H1 (cell line): Measurements from ENCODE around the gene DENND4C.

Experiments
- CBX5 ChIP-seq: fragments of 300-800, 300-1000 bp; sonication (generic); IDR thresholded peaks from 2 replicates; pipeline ENCODE4 v1.7.1; 2016; ENCODE audit warnings: antibody characterized with exemption, low read length, low read depth
- EP300 ChIP-seq, 2 experiments: IDR thresholded peaks; 1 replicate in 1 of 2; 2 replicates in 1 of 2; pipeline ENCODE4 v1.6.1; 2011 to 2012; ENCODE audit warnings: low read depth in 2 of 2, low read length in 2 of 2, mild to moderate bottlenecking in 2 of 2, borderline replicate concordance in 1 of 2, inconsistent platforms in 1 of 2, moderate library complexity in 1 of 2
- EZH2 ChIP-seq: fragments of 200-600 bp; sonication (generic); IDR thresholded peaks from 2 replicates; pipeline ENCODE4 v1.7.1; 2012; ENCODE audit warnings: low read depth, mild to moderate bottlenecking, moderate library complexity, low read length, inconsistent platforms; ENCODE audit not compliant: severe bottlenecking
- JUND ChIP-seq: IDR thresholded peaks from 2 replicates; pipeline ENCODE4 v1.6.1; 2011; ENCODE audit warnings: mild to moderate bottlenecking, improper control_type of control experiment, low read length
- NANOG ChIP-seq: IDR thresholded peaks from 2 replicates; pipeline ENCODE4 v1.6.1; 2011; ENCODE audit warnings: low read length, low read depth, mild to moderate bottlenecking, inconsistent platforms; ENCODE audit not compliant: insufficient read depth, poor library complexity, severe bottlenecking
- POLR2A ChIP-seq, 2 experiments: IDR thresholded peaks; 1 replicate in 1 of 2; 2 replicates in 1 of 2; pipeline ENCODE4 v1.6.1; 2011; ENCODE audit warnings: low read depth in 2 of 2, low read length in 2 of 2, mild to moderate bottlenecking in 2 of 2; ENCODE audit errors: control extremely low read depth in 1 of 2
- POLR2AphosphoS5 ChIP-seq: IDR thresholded peaks from 2 replicates; pipeline ENCODE4 v1.6.1; 2011; ENCODE audit warnings: low read depth, low read length
- POU5F1 ChIP-seq: IDR thresholded peaks from 2 replicates; pipeline ENCODE4 v1.6.1; 2011; ENCODE audit warnings: low read depth, mild to moderate bottlenecking, low read length, moderate library complexity
- RNF2 ChIP-seq: fragments of 200-900, 300-1000 bp; sonication (generic); IDR thresholded peaks from 2 replicates; pipeline ENCODE4 v1.7.1; 2016; ENCODE audit warnings: borderline replicate concordance, low read depth, mild to moderate bottlenecking, antibody characterized with exemption, low read length; ENCODE audit not compliant: poor library complexity, severe bottlenecking; ENCODE audit errors: missing control alignments
- TBP ChIP-seq: IDR thresholded peaks from 2 replicates; pipeline ENCODE4 v1.6.1; 2011; ENCODE audit warnings: low read depth, low read length, improper control_type of control experiment
- TF ChIP-seq, protein P1 (sequence below), 3 experiments: IDR thresholded peaks; 1 replicate in 2 of 3; 2 replicates in 1 of 3; pipeline versions ENCODE4 v1.5.1 to v1.6.1; 2011; ENCODE audit warnings: low read length in 3 of 3, mild to moderate bottlenecking in 3 of 3, inconsistent platforms in 2 of 3, low read depth in 1 of 3, moderate library complexity in 1 of 3; ENCODE audit not compliant: insufficient read depth in 1 of 3; ENCODE audit errors: control extremely low read depth in 1 of 3

DNA sequence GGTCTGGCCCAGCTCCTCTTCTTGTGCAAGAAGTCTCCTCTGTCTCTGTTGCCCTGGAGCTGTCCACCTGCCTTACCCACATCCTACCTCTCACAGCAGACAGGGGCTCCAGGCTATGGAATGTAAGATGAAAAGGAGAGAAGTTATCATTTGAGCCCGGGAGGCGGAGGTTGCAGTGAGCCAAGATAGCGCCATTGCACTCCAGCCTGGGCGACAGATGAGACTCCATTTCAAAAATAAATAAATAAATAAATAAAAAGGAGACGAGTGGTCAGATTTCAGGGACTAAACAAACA lies 37.5 kb upstream of the DENND4C start:
- TF ChIP-seq POLR2A (IDR thresholded peaks at IDR 0.05; ENCODE audit: control extremely low read depth in 1 of 2, low read depth in 2 of 2, low read length in 2 of 2) (no peak), EP300 (IDR thresholded peaks at IDR 0.05; ENCODE audit: borderline replicate concordance in 1 of 2, low read depth in 2 of 2, low read length in 2 of 2) (no peak), TBP (no peak), JUND (no peak), POU5F1 (no peak), POLR2AphosphoS5 (no peak), EZH2 (no peak), NANOG (no peak), CBX5 (no peak), RNF2 (no peak)
- TF ChIP-seq, protein P1, sequence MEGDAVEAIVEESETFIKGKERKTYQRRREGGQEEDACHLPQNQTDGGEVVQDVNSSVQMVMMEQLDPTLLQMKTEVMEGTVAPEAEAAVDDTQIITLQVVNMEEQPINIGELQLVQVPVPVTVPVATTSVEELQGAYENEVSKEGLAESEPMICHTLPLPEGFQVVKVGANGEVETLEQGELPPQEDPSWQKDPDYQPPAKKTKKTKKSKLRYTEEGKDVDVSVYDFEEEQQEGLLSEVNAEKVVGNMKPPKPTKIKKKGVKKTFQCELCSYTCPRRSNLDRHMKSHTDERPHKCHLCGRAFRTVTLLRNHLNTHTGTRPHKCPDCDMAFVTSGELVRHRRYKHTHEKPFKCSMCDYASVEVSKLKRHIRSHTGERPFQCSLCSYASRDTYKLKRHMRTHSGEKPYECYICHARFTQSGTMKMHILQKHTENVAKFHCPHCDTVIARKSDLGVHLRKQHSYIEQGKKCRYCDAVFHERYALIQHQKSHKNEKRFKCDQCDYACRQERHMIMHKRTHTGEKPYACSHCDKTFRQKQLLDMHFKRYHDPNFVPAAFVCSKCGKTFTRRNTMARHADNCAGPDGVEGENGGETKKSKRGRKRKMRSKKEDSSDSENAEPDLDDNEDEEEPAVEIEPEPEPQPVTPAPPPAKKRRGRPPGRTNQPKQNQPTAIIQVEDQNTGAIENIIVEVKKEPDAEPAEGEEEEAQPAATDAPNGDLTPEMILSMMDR (IDR thresholded peaks at IDR 0.05; ENCODE audit: control extremely low read depth in 1 of 3, insufficient read depth in 1 of 3, low read depth in 1 of 3, low read length in 3 of 3) = no peak
